Osteoblast (primary cell): ENCODE measurements around the gene RAB10. TPM values are rescaled to one million over a fixed set of nuclear protein-coding genes. Genes with fewer than 3 reads are reported as not detected.
"Not testable (repeated sequence)": the region's sequence is repeated elsewhere in the genome, so short reads cannot be mapped to it uniquely, and the experiment has no call there.

ENCODE experiments used
- DNase-seq: peaks from one replicate; pipeline ENCODE4 v3.0.0; 2011; ENCODE audit warnings: low spot score, mixed read lengths; ENCODE audit not compliant: insufficient read length; ENCODE audit errors: missing footprints
- H2AFZ ChIP-seq: 2 replicates; pipeline ENCODE4 v1.6.0; 2011; ENCODE audit warnings: mild to moderate bottlenecking, low read length
- H3K27ac ChIP-seq: 2 replicates; pipeline ENCODE4 v1.5.1; 2011; ENCODE audit warnings: mild to moderate bottlenecking, low read depth, low read length, moderate library complexity
- H3K27me3 ChIP-seq: 2 replicates; pipeline ENCODE4 v1.6.0; 2012; ENCODE audit warnings: mild to moderate bottlenecking, control low read depth, inconsistent platforms, low read length, moderate library complexity; ENCODE audit not compliant: insufficient read depth
- H3K36me3 ChIP-seq: 2 replicates; pipeline ENCODE4 v1.5.1; 2011; ENCODE audit warnings: mild to moderate bottlenecking, low read length, control low read depth, moderate library complexity; ENCODE audit not compliant: insufficient read depth
- H3K4me1 ChIP-seq: 2 replicates; pipeline ENCODE4 v1.5.1; 2011; ENCODE audit warnings: mild to moderate bottlenecking, low read length, control low read depth, moderate library complexity; ENCODE audit not compliant: insufficient read depth
- H3K4me2 ChIP-seq: 2 replicates; pipeline ENCODE4 v1.6.0; 2011; ENCODE audit warnings: mild to moderate bottlenecking, low read length; ENCODE audit not compliant: insufficient read depth
- H3K4me3 ChIP-seq: fragments of 200-600 bp; sonication (generic); 3 replicates; pipeline ENCODE4 v1.5.1; 2012; ENCODE audit warnings: mild to moderate bottlenecking, low read length, inconsistent platforms; ENCODE audit not compliant: insufficient read depth
- H3K79me2 ChIP-seq: 2 replicates; pipeline ENCODE4 v1.6.0; 2012; ENCODE audit warnings: mild to moderate bottlenecking, low read length, control low read depth, inconsistent platforms; ENCODE audit not compliant: insufficient read depth
- H3K9me3 ChIP-seq: 2 replicates; pipeline ENCODE4 v1.5.1; 2011; ENCODE audit warnings: low read depth, low read length, control low read depth
- H4K20me1 ChIP-seq: 2 replicates; pipeline ENCODE4 v1.6.0; 2012; ENCODE audit warnings: mild to moderate bottlenecking, low read length, control low read depth; ENCODE audit not compliant: insufficient read depth
- total RNA-seq: library from RNA; depleted of rRNA; stranded (reverse); fragments of >200 nt; gene quantifications from 2 replicates; pipeline ENCODE4 v1.2.3, GENCODE V29; 2012
- TF ChIP-seq, protein P1 (sequence below): IDR thresholded peaks from 2 replicates; pipeline ENCODE4 v1.5.1; 2011; ENCODE audit warnings: mild to moderate bottlenecking, low read depth, low read length, moderate library complexity; ENCODE audit errors: extremely low read depth

Gene RAB10
- total RNA-seq, 1 donor, result 151 TPM

DNA sequence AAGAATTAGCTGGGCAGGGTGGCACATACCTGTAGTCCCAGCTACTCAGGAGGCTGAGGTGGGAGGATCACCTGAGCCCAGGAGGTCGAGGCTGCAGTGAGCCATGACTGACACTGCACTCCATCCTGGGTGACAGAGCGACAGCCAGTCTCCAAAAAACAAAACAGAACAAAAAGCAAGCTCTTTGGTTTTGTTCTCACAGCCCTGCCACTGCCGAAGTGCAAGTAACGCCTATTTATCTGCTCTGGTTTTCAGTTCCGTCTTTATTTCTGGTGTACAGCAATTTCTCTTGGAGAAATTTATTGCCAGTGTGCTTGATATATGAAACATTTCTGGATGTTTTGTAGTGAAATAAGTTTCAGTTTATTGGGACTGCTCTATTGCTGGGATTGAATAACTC, 61.9 kb downstream of the RAB10 start:
- Histone ChIP-seq H3K9me3 (no peaks in the 10 kb centered on the region), H3K4me3 (no peak overlapping the region), H3K27me3 (no peaks in the 10 kb centered on the region), H2AFZ (no peak overlapping the region), H3K27ac (no peak overlapping the region), H3K4me2 (no peak overlapping the region), H3K4me1 (no peaks in the 10 kb centered on the region), H4K20me1 (peaks cover 43% of the 10 kb centered on the region), H3K79me2 (peaks cover 98% of the 10 kb centered on the region), H3K36me3 (peaks cover 26% of the 10 kb centered on the region)
- TF ChIP-seq, protein P1, sequence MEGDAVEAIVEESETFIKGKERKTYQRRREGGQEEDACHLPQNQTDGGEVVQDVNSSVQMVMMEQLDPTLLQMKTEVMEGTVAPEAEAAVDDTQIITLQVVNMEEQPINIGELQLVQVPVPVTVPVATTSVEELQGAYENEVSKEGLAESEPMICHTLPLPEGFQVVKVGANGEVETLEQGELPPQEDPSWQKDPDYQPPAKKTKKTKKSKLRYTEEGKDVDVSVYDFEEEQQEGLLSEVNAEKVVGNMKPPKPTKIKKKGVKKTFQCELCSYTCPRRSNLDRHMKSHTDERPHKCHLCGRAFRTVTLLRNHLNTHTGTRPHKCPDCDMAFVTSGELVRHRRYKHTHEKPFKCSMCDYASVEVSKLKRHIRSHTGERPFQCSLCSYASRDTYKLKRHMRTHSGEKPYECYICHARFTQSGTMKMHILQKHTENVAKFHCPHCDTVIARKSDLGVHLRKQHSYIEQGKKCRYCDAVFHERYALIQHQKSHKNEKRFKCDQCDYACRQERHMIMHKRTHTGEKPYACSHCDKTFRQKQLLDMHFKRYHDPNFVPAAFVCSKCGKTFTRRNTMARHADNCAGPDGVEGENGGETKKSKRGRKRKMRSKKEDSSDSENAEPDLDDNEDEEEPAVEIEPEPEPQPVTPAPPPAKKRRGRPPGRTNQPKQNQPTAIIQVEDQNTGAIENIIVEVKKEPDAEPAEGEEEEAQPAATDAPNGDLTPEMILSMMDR, result no peak
- no peak for DNase-seq

DNA sequence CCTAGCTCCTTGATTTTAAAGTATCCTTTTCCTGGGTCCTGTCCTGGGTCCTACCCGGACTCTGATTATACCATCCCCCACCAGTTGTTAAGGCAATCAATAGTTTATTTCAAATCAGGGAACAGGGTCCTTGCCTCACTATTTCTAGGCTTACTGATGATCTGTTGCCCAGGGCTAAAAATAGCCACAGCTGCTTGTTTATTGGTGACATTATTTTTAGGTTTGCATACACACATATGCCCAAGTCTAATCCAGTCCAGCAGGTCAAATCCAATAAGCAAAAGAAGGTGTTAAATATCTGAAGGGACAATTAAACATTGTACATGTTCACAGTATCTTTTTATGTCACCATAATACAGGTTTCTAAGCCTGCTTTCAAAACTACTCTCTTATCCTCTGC, 66.0 kb downstream of the RAB10 start:
- Histone ChIP-seq H3K4me2 (no peak overlapping the region), H3K36me3 (peaks cover 33% of the 10 kb centered on the region), H2AFZ (no peak overlapping the region), H3K4me1 (no peaks in the 10 kb centered on the region), H4K20me1 (peaks cover 57% of the 10 kb centered on the region), H3K27me3 (no peaks in the 10 kb centered on the region), H3K9me3 (no peaks in the 10 kb centered on the region), H3K79me2 (peaks cover 95% of the 10 kb centered on the region), H3K27ac (no peak overlapping the region), H3K4me3 (no peak overlapping the region)
- TF ChIP-seq, protein P1, result no peak
- no peak for DNase-seq

DNA sequence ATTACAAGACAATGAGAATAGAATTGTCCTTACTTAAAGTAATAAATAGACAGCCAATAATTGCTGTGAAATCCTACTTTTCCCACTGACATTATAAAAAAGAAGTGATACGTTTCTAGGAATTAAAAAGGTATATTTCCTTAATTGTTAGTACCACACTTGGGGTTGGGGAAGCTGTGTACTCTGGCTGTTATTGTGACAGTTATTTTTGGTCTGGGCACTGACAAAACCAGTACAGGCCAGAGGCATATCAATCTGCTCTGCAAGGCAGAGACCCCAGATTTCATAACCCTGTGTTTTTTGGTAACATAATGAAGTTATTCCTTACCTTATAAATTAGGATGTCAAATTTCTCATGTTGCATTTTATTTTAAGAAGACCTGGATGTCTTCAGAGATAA, 66.5 kb downstream of the RAB10 start:
- Histone ChIP-seq H3K27ac (no peak overlapping the region), H3K4me2 (no peak overlapping the region), H3K4me3 (no peak overlapping the region), H3K79me2 (peaks cover 95% of the 10 kb centered on the region), H2AFZ (no peak overlapping the region), H3K27me3 (no peaks in the 10 kb centered on the region), H3K9me3 (no peaks in the 10 kb centered on the region), H3K4me1 (no peaks in the 10 kb centered on the region), H3K36me3 (peaks cover 34% of the 10 kb centered on the region), H4K20me1 (peaks cover 58% of the 10 kb centered on the region)
- DNase-seq, result no peak
- TF ChIP-seq, protein P1, result no peak

DNA sequence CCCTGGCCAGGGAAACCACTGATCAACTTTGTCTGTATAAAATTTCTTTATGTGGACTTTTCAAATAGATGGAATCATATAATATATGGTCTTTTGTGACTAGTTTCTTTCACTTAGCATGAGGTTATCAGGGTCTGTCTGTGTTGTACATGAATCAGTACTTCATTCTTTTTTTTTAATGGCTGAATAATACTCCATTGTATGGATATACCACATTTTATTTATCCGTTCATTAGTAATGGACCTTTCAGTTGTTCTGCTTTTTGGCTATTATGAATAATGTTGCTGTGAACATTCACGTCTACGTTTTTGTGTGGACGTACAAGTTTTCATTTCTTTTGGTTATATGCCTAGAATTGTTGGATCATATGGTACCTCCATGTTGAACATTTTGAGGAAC, 69.9 kb downstream of the RAB10 start:
- H3K27me3 ChIP-seq, result no peaks in the 10 kb centered on the region
- H4K20me1 ChIP-seq, result peaks cover 48% of the 10 kb centered on the region
- H3K4me3 ChIP-seq, result no peak overlapping the region
- H3K4me2 ChIP-seq, result no peak overlapping the region
- peaks cover 31% of the 10 kb centered on the region for H3K36me3 ChIP-seq
- no peaks in the 10 kb centered on the region for H3K4me1 ChIP-seq
- peaks cover 93% of the 10 kb centered on the region for H3K79me2 ChIP-seq
- H3K9me3 ChIP-seq, result no peaks in the 10 kb centered on the region
- no peak overlapping the region for H3K27ac ChIP-seq
- no peak overlapping the region for H2AFZ ChIP-seq
- no peak for DNase-seq
- TF ChIP-seq, protein P1, result no peak

DNA sequence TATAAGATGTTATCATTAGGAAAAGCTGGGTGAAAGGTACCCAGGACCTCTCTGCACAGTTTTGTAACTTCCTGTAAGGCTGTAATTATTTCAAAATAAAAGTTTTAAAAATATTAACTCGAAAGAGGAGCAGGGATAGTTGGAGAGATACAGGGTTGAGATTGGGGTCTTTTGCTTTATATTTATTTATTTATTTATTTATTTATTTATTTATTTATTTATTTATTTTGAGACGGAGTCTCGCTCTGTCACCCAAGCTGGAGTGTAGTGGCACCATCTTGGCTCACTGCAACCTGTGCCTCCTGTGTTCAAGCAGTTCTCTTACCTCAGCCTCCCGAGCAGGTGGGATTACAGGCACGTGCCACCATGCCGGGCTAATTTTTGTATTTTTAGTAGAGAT, 74.8 kb downstream of the RAB10 start:
- H3K9me3 ChIP-seq, H3K27me3 ChIP-seq, H3K4me1 ChIP-seq, DNase-seq, H2AFZ ChIP-seq, H3K4me2 ChIP-seq, H3K27ac ChIP-seq, H3K4me3 ChIP-seq: not testable (repeated sequence)
- peaks cover 80% of the 10 kb centered on the region for H3K79me2 ChIP-seq
- H4K20me1 ChIP-seq, result peaks cover 30% of the 10 kb centered on the region
- H3K36me3 ChIP-seq, result peaks cover 24% of the 10 kb centered on the region
